Gastrocnemius medialis (tissue), 4 donors: Measurements from ENCODE around the gene PAPSS1. TPM values are rescaled to one million over a fixed set of nuclear protein-coding genes. Genes with fewer than 3 reads are reported as not detected.

ENCODE experiments used
- ATAC-seq, 2 donors: fragments of 150-250 bp; one replicate each; pipeline ENCODE4 v1.9.1; 2016
- DNase-seq, 2 donors: peaks; one replicate each; pipeline ENCODE4 v3.0.0-alpha.2; 2019
- H3K27ac ChIP-seq, 4 donors: fragments of 200-600 bp; sonication (generic); 1 replicate in 1 of 4; 2 replicates in 3 of 4; pipeline ENCODE4 v1.5.1; 2016 to 2018; ENCODE audit warnings: mild to moderate bottlenecking in 2 of 4, moderate library complexity in 1 of 4
- H3K27me3 ChIP-seq, 3 donors: fragments of 200-600 bp; sonication (generic) in 2 of 3; 1 replicate in 1 of 3; 2 replicates in 2 of 3; pipeline versions ENCODE4 v1.5.1 to v1.6.0; 2016 to 2019; ENCODE audit warnings: mild to moderate bottlenecking in 1 of 3, moderate library complexity in 1 of 3
- H3K36me3 ChIP-seq, 2 donors: fragments of 200-600 bp; sonication (generic) in 1 of 2; one replicate each; pipeline ENCODE4 v1.5.1; 2017 to 2018
- H3K4me1 ChIP-seq, 2 donors: fragments of 200-600 bp; sonication (generic) in 1 of 2; one replicate each; pipeline ENCODE4 v1.5.1; 2016 to 2017; ENCODE audit warnings: mild to moderate bottlenecking in 2 of 2
- H3K4me3 ChIP-seq, 4 donors: fragments of 200-600 bp; sonication (generic) in 3 of 4; 1 replicate in 1 of 4; 2 replicates in 3 of 4; pipeline ENCODE4 v1.5.1; 2016 to 2019; ENCODE audit warnings: mild to moderate bottlenecking in 2 of 4
- H3K9me3 ChIP-seq, 3 donors: fragments of 200-600 bp; sonication (generic) in 2 of 3; 1 replicate in 1 of 3; 2 replicates in 2 of 3; pipeline ENCODE4 v1.5.1; 2016 to 2019
- CTCF ChIP-seq, 5 experiments: fragments of 450-650 bp in 3 of 5; fragments of 200-600 bp in 2 of 5; sonication (generic) in 2 of 5; IDR thresholded peaks in 4 of 5; conservative IDR thresholded peaks in 1 of 5; 1 replicate in 4 of 5; 2 replicates in 1 of 5; pipeline ENCODE4 v1.5.1; 2016 to 2019; ENCODE audit warnings: antibody characterized with exemption in 5 of 5, mild to moderate bottlenecking in 3 of 5, moderate library complexity in 3 of 5
- POLR2A ChIP-seq, 2 donors: fragments of 450-650 bp; IDR thresholded peaks; one replicate each; pipeline ENCODE4 v1.6.1; 2017; ENCODE audit warnings: antibody characterized with exemption in 2 of 2, mild to moderate bottlenecking in 2 of 2, moderate library complexity in 2 of 2
- in situ Hi-C, 4 donors: fragments of 200-750 bp; cut with MboI; loops; one replicate each; pipeline versions ENCODE4 v1.15.0 to v1.8.0; 2017; ENCODE audit warnings: low sequenced_read_pairs in 4 of 4
- intact Hi-C: fragments of 100-400 bp; cut with DNase I; formaldehyde crosslinking; loops from one replicate; pipeline ENCODE4 v1.15.1; 2023; ENCODE audit warnings: low total_unique reads
- total RNA-seq, 4 donors: library from RNA; depleted of rRNA; stranded (reverse); fragments of >200 nt; gene quantifications; one replicate each; pipeline versions ENCODE4 v1.1.0 to v1.2.3, GENCODE V29; 2016

The PAPSS1 gene
- total RNA-seq, 4 donors from 2014 or later = 3.7 to 7.0 (median 5.9) TPM

GRCh38 chr4:107600983-107601382 lies 119.1 kb downstream of the PAPSS1 start:
- in situ Hi-C loops = no loop called here
- intact Hi-C loops = no loop called here
- TF ChIP-seq POLR2A (IDR thresholded peaks at IDR 0.05) (no peak), CTCF (IDR thresholded peaks at IDR 0.05 in 4 of 5, conservative IDR thresholded peaks at IDR 0.05 in 1 of 5) (no peak)
- no peak overlapping the region for H3K4me3 ChIP-seq
- no peaks in the 10 kb centered on the region for H3K36me3 ChIP-seq
- DNase-seq (no peak), ATAC-seq (no peak)
- H3K4me1 ChIP-seq = no peaks in the 10 kb centered on the region
- no peaks in the 10 kb centered on the region for H3K9me3 ChIP-seq
- H3K27ac ChIP-seq = no peak overlapping the region
- no peaks in the 10 kb centered on the region for H3K27me3 ChIP-seq

GRCh38 chr4:107600436-107600835 lies 119.6 kb downstream of the PAPSS1 start:
- no peaks in the 10 kb centered on the region for H3K36me3 ChIP-seq
- no peaks in the 10 kb centered on the region for H3K4me1 ChIP-seq
- H3K4me3 ChIP-seq = no peak overlapping the region
- DNase-seq (no peak), ATAC-seq (no peak)
- TF ChIP-seq POLR2A (IDR thresholded peaks at IDR 0.05) (no peak), CTCF (IDR thresholded peaks at IDR 0.05 in 4 of 5, conservative IDR thresholded peaks at IDR 0.05 in 1 of 5) (no peak)
- in situ Hi-C loops (no loop called here), intact Hi-C loops (no loop called here)
- H3K9me3 ChIP-seq = no peaks in the 10 kb centered on the region
- no peaks in the 10 kb centered on the region for H3K27me3 ChIP-seq
- no peak overlapping the region for H3K27ac ChIP-seq

- in situ Hi-C loops = no loop called here
- ATAC-seq = no peak
- Histone ChIP-seq H3K4me3 (no peak overlapping the region), H3K27me3 (no peaks in the 10 kb centered on the region), H3K9me3 (no peaks in the 10 kb centered on the region), H3K27ac (no peak overlapping the region), H3K4me1 (no peaks in the 10 kb centered on the region), H3K36me3 (no peaks in the 10 kb centered on the region)
- intact Hi-C loops = no loop called here
- no peak for DNase-seq
- TF ChIP-seq CTCF (IDR thresholded peaks at IDR 0.05 in 4 of 5, conservative IDR thresholded peaks at IDR 0.05 in 1 of 5) = no peak
- TF ChIP-seq POLR2A (IDR thresholded peaks at IDR 0.05) = no peak
Observed at GRCh38 chr4:107599841-107600240, 120.2 kb downstream of the PAPSS1 start.

GRCh38 chr4:107593230-107593629 lies 126.8 kb downstream of the PAPSS1 start:
- DNase-seq = no peak
- ATAC-seq = no peak
- Histone ChIP-seq H3K27ac (no peak overlapping the region), H3K4me3 (no peak overlapping the region), H3K4me1 (no peaks in the 10 kb centered on the region), H3K9me3 (no peaks in the 10 kb centered on the region), H3K36me3 (no peaks in the 10 kb centered on the region), H3K27me3 (no peaks in the 10 kb centered on the region)
- TF ChIP-seq POLR2A (IDR thresholded peaks at IDR 0.05) = no peak
- no peak for TF ChIP-seq CTCF (IDR thresholded peaks at IDR 0.05 in 4 of 5, conservative IDR thresholded peaks at IDR 0.05 in 1 of 5)
- intact Hi-C loops (no loop called here), in situ Hi-C loops (no loop called here)

GRCh38 chr4:107592519-107592918 lies 127.5 kb downstream of the PAPSS1 start:
- intact Hi-C loops = no loop called here
- ATAC-seq = no peak

More at GRCh38 chr4:107592519-107592918, 127.5 kb downstream of the PAPSS1 start:
- H3K36me3 ChIP-seq = no peaks in the 10 kb centered on the region
- H3K4me3 ChIP-seq = no peak overlapping the region
- in situ Hi-C loops = no loop called here
- H3K27ac ChIP-seq = no peak overlapping the region
- no peaks in the 10 kb centered on the region for H3K27me3 ChIP-seq
- TF ChIP-seq POLR2A (IDR thresholded peaks at IDR 0.05) (no peak), CTCF (IDR thresholded peaks at IDR 0.05 in 4 of 5, conservative IDR thresholded peaks at IDR 0.05 in 1 of 5) (no peak)
- H3K4me1 ChIP-seq = no peaks in the 10 kb centered on the region
- no peak for DNase-seq
- no peaks in the 10 kb centered on the region for H3K9me3 ChIP-seq
